H9 (cell line): ENCODE measurements around the gene KLC4. TPM values are rescaled to one million over a fixed set of nuclear protein-coding genes. Genes with fewer than 3 reads are reported as not detected.

Experiments
- DNase-seq: peaks from one replicate; pipeline ENCODE4 v3.0.0-alpha.2; 2017
- H2AFZ ChIP-seq: one replicate; pipeline ENCODE4 v1.6.1; 2013; ENCODE audit warnings: mild to moderate bottlenecking, low read length, control low read depth, moderate library complexity
- H2AK5ac ChIP-seq: 2 replicates; pipeline ENCODE4 v1.6.1; 2013; ENCODE audit warnings: low read length, control low read depth, mixed read lengths; ENCODE audit not compliant: insufficient read length
- H2BK120ac ChIP-seq: one replicate; pipeline ENCODE4 v1.6.1; 2013; ENCODE audit warnings: low read depth, mild to moderate bottlenecking, low read length, control low read depth, inconsistent platforms; ENCODE audit not compliant: poor library complexity, severe bottlenecking
- H2BK12ac ChIP-seq: 2 replicates; pipeline ENCODE4 v1.6.1; 2013; ENCODE audit warnings: low read length, control low read depth, mixed read lengths, low read depth; ENCODE audit not compliant: insufficient read length
- H2BK15ac ChIP-seq: 2 replicates; pipeline ENCODE4 v1.6.1; 2013; ENCODE audit warnings: low read depth, low read length, control low read depth
- H2BK20ac ChIP-seq: one replicate; pipeline ENCODE4 v1.6.1; 2013; ENCODE audit warnings: low read depth, mild to moderate bottlenecking, low read length, control low read depth, inconsistent platforms; ENCODE audit not compliant: poor library complexity, severe bottlenecking
- H2BK5ac ChIP-seq: 2 replicates; pipeline ENCODE4 v1.6.1; 2013; ENCODE audit warnings: low read length, control low read depth, mixed read lengths; ENCODE audit not compliant: insufficient read length
- H3K14ac ChIP-seq: 2 replicates; pipeline ENCODE4 v1.6.1; 2013; ENCODE audit warnings: low read length, control low read depth; ENCODE audit not compliant: insufficient read depth
- H3K18ac ChIP-seq: 2 replicates; pipeline ENCODE4 v1.6.1; 2013; ENCODE audit warnings: low read depth, mild to moderate bottlenecking, mixed read lengths, low read length, control low read depth; ENCODE audit not compliant: insufficient read length
- H3K23ac ChIP-seq: 2 replicates; pipeline ENCODE4 v1.6.1; 2013; ENCODE audit warnings: low read length, control low read depth, mixed read lengths, low read depth; ENCODE audit not compliant: insufficient read length
- H3K23me2 ChIP-seq: 2 replicates; pipeline ENCODE4 v1.6.1; 2013; ENCODE audit warnings: low read depth, mild to moderate bottlenecking, mixed read lengths, low read length, control low read depth; ENCODE audit not compliant: insufficient read length, poor library complexity, severe bottlenecking
- H3K27ac ChIP-seq: 2 replicates; pipeline ENCODE4 v1.5.1; 2013; ENCODE audit warnings: low read length, control low read depth, mixed read lengths, low read depth; ENCODE audit not compliant: insufficient read length
- H3K27me3 ChIP-seq: 2 replicates; pipeline ENCODE4 v1.6.1; 2013; ENCODE audit warnings: low read length, control low read depth, inconsistent platforms; ENCODE audit not compliant: insufficient read depth
- H3K4ac ChIP-seq: 2 replicates; pipeline ENCODE4 v1.6.1; 2013; ENCODE audit warnings: low read depth, mild to moderate bottlenecking, control low read depth, inconsistent platforms, low read length, moderate library complexity
- H3K4me1 ChIP-seq: 2 replicates; pipeline ENCODE4 v1.6.1; 2013; ENCODE audit warnings: low read length, control low read depth, inconsistent platforms; ENCODE audit not compliant: insufficient read depth
- H3K4me2 ChIP-seq: 2 replicates; pipeline ENCODE4 v1.6.1; 2013; ENCODE audit warnings: low read length, control low read depth, mixed read lengths; ENCODE audit not compliant: insufficient read length, insufficient read depth
- H3K56ac ChIP-seq: 2 replicates; pipeline ENCODE4 v1.6.1; 2013; ENCODE audit warnings: low read depth, mild to moderate bottlenecking, mixed read lengths, low read length, control low read depth; ENCODE audit not compliant: insufficient read length
- H3K79me1 ChIP-seq: 2 replicates; pipeline ENCODE4 v1.6.1; 2013; ENCODE audit warnings: low read depth, mild to moderate bottlenecking, moderate library complexity, low read length, control low read depth, inconsistent platforms; ENCODE audit not compliant: insufficient read depth, poor library complexity, severe bottlenecking
- H3K79me2 ChIP-seq: 2 replicates; pipeline ENCODE4 v1.6.1; 2013; ENCODE audit warnings: low read length, control low read depth, inconsistent platforms; ENCODE audit not compliant: insufficient read depth
- H3K9ac ChIP-seq: 2 replicates; pipeline ENCODE4 v1.6.1; 2013; ENCODE audit warnings: low read length, control low read depth, mixed read lengths; ENCODE audit not compliant: insufficient read length; ENCODE audit errors: extremely low read depth
- H3K9me3 ChIP-seq: one replicate; pipeline ENCODE4 v1.6.1; 2013; ENCODE audit warnings: low read depth, low read length, inconsistent platforms; ENCODE audit not compliant: control insufficient read depth
- H3T11ph ChIP-seq: one replicate; pipeline ENCODE4 v1.6.1; 2013; ENCODE audit warnings: mild to moderate bottlenecking, low read length, control low read depth, inconsistent platforms
- H4K20me1 ChIP-seq: one replicate; pipeline ENCODE4 v1.6.1; 2013; ENCODE audit not compliant: control insufficient read depth, insufficient read length, insufficient read depth
- H4K5ac ChIP-seq: 2 replicates; pipeline ENCODE4 v1.6.1; 2013; ENCODE audit warnings: low read depth, mild to moderate bottlenecking, mixed read lengths, low read length, control low read depth; ENCODE audit not compliant: insufficient read length
- H4K8ac ChIP-seq: replicated peaks from 2 replicates; pipeline ENCODE4 v1.6.1; 2013; ENCODE audit warnings: low read length, control low read depth, mixed read lengths, low read depth; ENCODE audit not compliant: insufficient read length
- H4K91ac ChIP-seq: 2 replicates; pipeline ENCODE4 v1.6.1; 2013; ENCODE audit warnings: low read depth, mild to moderate bottlenecking, moderate library complexity, mixed read lengths, low read length, control low read depth; ENCODE audit not compliant: insufficient read length
- H3K27ac Mint-ChIP-seq, 3 experiments: 2 replicates in 2 of 3; 3 replicates in 1 of 3; pipeline ENCODE4 v1.8.0; 2020 to 2021; ENCODE audit warnings: mixed read lengths in 3 of 3, mild to moderate bottlenecking in 1 of 3, moderate library complexity in 1 of 3
- H3K27me3 Mint-ChIP-seq: 2 replicates; pipeline ENCODE4 v1.8.0; 2021; ENCODE audit warnings: low read depth, mild to moderate bottlenecking, moderate library complexity, mixed read lengths
- H3K36me3 Mint-ChIP-seq, 3 experiments: 2 replicates in 2 of 3; 3 replicates in 1 of 3; pipeline ENCODE4 v1.8.0; 2020 to 2021; ENCODE audit warnings: low read depth in 3 of 3, mixed read lengths in 3 of 3; ENCODE audit not compliant: insufficient read depth in 1 of 3
- H3K4me1 Mint-ChIP-seq, 2 experiments: 2 replicates each; pipeline ENCODE4 v1.8.0; 2020; ENCODE audit warnings: mixed read lengths in 2 of 2
- H3K4me3 Mint-ChIP-seq, 2 experiments: 2 replicates in 1 of 2; 3 replicates in 1 of 2; pipeline ENCODE4 v1.8.0; 2020 to 2021; ENCODE audit warnings: mild to moderate bottlenecking in 2 of 2, mixed read lengths in 2 of 2, moderate library complexity in 1 of 2
- H3K9me3 Mint-ChIP-seq, 2 experiments: 2 replicates in 1 of 2; 3 replicates in 1 of 2; pipeline ENCODE4 v1.8.0; 2020; ENCODE audit warnings: mild to moderate bottlenecking in 2 of 2, mixed read lengths in 2 of 2, moderate library complexity in 1 of 2
- WGBS: extraction: QIAGEN DNeasy Blood & Tissue Kit; methylation state at CpG from one replicate; pipeline ENCODE4 v1.1.7; 2013; ENCODE audit warnings: missing lambda C conversion rate, low lambda C conversion rate, mixed read lengths; ENCODE audit not compliant: insufficient read length; ENCODE audit errors: extremely low coverage; 5-methylcytosine and 5-hydroxymethylcytosine counted together
- total RNA-seq: library from RNA; stranded (reverse); gene quantifications from 2 replicates; pipeline ENCODE4 v1.2.1, GENCODE V29; 2021
- TF ChIP-seq, protein P1 (sequence below): fragments of 200-600 bp; sonication (generic); conservative IDR thresholded peaks from 3 replicates; pipeline ENCODE4 v1.8.0; 2021; ENCODE audit warnings: antibody characterized with exemption, mild to moderate bottlenecking

The KLC4 gene
- total RNA-seq, 1 experiment from 2014 or later = 29.7 TPM

DNA sequence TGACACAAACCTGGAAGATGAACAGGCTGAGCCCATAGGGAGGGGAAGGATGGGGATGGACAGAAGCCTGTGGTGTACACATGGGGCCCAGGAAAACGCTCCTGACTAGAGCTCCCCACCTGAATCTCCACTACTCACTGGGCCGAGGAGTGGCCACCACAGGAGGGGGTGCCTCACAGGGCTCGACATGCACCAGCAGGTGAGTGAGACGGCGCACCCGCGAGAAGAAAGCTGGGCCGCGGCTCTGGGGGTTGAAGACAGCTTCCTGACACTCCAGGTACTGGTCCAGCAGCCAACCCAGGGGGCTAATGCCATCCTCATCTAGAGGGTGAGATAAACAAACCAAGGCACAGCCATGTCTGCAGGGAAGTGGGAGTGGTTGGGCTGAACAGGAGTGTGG is 16.1 kb upstream of the KLC4 start:
- Histone ChIP-seq H2BK120ac (no peak overlapping the region), H2AK5ac (no peak overlapping the region), H3K14ac (no peak overlapping the region), H4K8ac (no peak overlapping the region), H3K79me1 (no peaks in the 10 kb centered on the region), H3K23me2 (no peaks in the 10 kb centered on the region), H3K4ac (no peak overlapping the region), H3K4me1 (no peaks in the 10 kb centered on the region), H2AFZ (no peak overlapping the region), H2BK15ac (no peak overlapping the region), H4K5ac (no peak overlapping the region), H3T11ph (no peak overlapping the region), H3K27me3 (no peaks in the 10 kb centered on the region), H3K23ac (no peak overlapping the region), H3K18ac (no peak overlapping the region), H4K20me1 (no peaks in the 10 kb centered on the region), H3K79me2 (no peaks in the 10 kb centered on the region), H2BK20ac (no peak overlapping the region), H3K4me2 (no peak overlapping the region), H3K9me3 (no peaks in the 10 kb centered on the region), H2BK12ac (no peak overlapping the region), H2BK5ac (no peak overlapping the region), H3K56ac (no peak overlapping the region), H3K27ac (no peak overlapping the region), H4K91ac (no peak overlapping the region), H3K9ac (no peak overlapping the region)
- WGBS = no CpG with 5 or more reads among the region's 9 CpGs
- no peaks in the 10 kb centered on the region; a peak in 2 of 5 replicates for H3K9me3 Mint-ChIP-seq
- DNase-seq = peak; percentile 19
- H3K27ac Mint-ChIP-seq = no peak overlapping the region; a peak in 2 of 7 replicates
- H3K4me3 Mint-ChIP-seq = no peak overlapping the region
- peaks cover 23 to 82% (median 81%) of the 10 kb centered on the region in 3 experiments for H3K36me3 Mint-ChIP-seq
- TF ChIP-seq, protein P1, sequence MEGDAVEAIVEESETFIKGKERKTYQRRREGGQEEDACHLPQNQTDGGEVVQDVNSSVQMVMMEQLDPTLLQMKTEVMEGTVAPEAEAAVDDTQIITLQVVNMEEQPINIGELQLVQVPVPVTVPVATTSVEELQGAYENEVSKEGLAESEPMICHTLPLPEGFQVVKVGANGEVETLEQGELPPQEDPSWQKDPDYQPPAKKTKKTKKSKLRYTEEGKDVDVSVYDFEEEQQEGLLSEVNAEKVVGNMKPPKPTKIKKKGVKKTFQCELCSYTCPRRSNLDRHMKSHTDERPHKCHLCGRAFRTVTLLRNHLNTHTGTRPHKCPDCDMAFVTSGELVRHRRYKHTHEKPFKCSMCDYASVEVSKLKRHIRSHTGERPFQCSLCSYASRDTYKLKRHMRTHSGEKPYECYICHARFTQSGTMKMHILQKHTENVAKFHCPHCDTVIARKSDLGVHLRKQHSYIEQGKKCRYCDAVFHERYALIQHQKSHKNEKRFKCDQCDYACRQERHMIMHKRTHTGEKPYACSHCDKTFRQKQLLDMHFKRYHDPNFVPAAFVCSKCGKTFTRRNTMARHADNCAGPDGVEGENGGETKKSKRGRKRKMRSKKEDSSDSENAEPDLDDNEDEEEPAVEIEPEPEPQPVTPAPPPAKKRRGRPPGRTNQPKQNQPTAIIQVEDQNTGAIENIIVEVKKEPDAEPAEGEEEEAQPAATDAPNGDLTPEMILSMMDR = no peak
- H3K27me3 Mint-ChIP-seq = no peaks in the 10 kb centered on the region
- H3K4me1 Mint-ChIP-seq = no peaks in the 10 kb centered on the region
